H1 (cell line): ENCODE measurements around the gene C17orf107. TPM values are rescaled to one million over a fixed set of nuclear protein-coding genes. Genes with fewer than 3 reads are reported as not detected.

Experiments used
- CTCF ChIA-PET: fragments of 300-600 bp; sonication (Branson Sonifier 250); formaldehyde crosslinking; loops from one replicate; lab custom pipeline; 2021; ENCODE audit not compliant: partially characterized antibody; lab: Charles Lee
- POLR2A ChIA-PET: fragments of 300-600 bp; sonication (Branson Sonifier 250); formaldehyde crosslinking; loops from one replicate; lab custom pipeline; 2021; ENCODE audit warnings: inconsistent platforms; ENCODE audit not compliant: partially characterized antibody; lab: Charles Lee
- DNase-seq, 2 experiments: peaks; one replicate each; pipeline versions ENCODE4 v3.0.0 to v3.0.0-alpha.2; 2010 to 2022; ENCODE audit warnings: low spot score in 2 of 2, low read depth in 1 of 2, mixed read lengths in 1 of 2
- FAIRE-seq: peaks from 2 replicates; lab custom pipeline; 2011; peaks lifted over from hg19 to GRCh38; lab: Jason Lieb, UNC
- H2AFZ ChIP-seq: 2 replicates; pipeline ENCODE4 v1.8.1; 2012; ENCODE audit warnings: low read length, inconsistent platforms
- H2AK5ac ChIP-seq: 2 replicates; pipeline ENCODE4 v1.6.1; 2013; ENCODE audit warnings: low read depth, low read length
- H2BK120ac ChIP-seq: replicated peaks from 2 replicates; pipeline ENCODE3; 2013; ENCODE audit warnings: low read depth, low read length, inconsistent platforms
- H2BK12ac ChIP-seq: 2 replicates; pipeline ENCODE4 v1.6.1; 2013; ENCODE audit warnings: low read depth, low read length
- H2BK15ac ChIP-seq: 2 replicates; pipeline ENCODE4 v1.6.1; 2013; ENCODE audit warnings: low read length
- H2BK20ac ChIP-seq: 2 replicates; pipeline ENCODE4 v1.6.1; 2013; ENCODE audit warnings: low read length
- H2BK5ac ChIP-seq: 2 replicates; pipeline ENCODE4 v1.6.1; 2013; ENCODE audit warnings: low read depth, low read length
- H3K14ac ChIP-seq: 2 replicates; pipeline ENCODE4 v1.6.1; 2013; ENCODE audit warnings: inconsistent platforms; ENCODE audit not compliant: insufficient read length
- H3K18ac ChIP-seq: 2 replicates; pipeline ENCODE4 v1.6.1; 2013; ENCODE audit warnings: low read length; ENCODE audit errors: extremely low read depth
- H3K23ac ChIP-seq: 2 replicates; pipeline ENCODE4 v1.6.1; 2013; ENCODE audit warnings: inconsistent platforms; ENCODE audit not compliant: insufficient read length
- H3K23me2 ChIP-seq: 2 replicates; pipeline ENCODE4 v1.6.1; 2013; ENCODE audit warnings: low read depth, low read length
- H3K27ac ChIP-seq: 2 replicates; pipeline ENCODE4 v1.6.1; 2011; ENCODE audit warnings: low read depth, low read length, inconsistent platforms
- H3K27me3 ChIP-seq, 4 experiments: replicated peaks in 1 of 4; 1 replicate in 1 of 4; 2 replicates in 3 of 4; pipeline versions ENCODE4 v1.6.1 to v1.8.1; 2011 to 2013; ENCODE audit warnings: low read length in 3 of 4, mild to moderate bottlenecking in 3 of 4, inconsistent platforms in 2 of 4, mixed read lengths in 2 of 4, moderate library complexity in 1 of 4; ENCODE audit not compliant: control insufficient read depth in 3 of 4, insufficient read depth in 3 of 4; ENCODE audit errors: extremely low read depth in 1 of 4
- H3K36me3 ChIP-seq, 4 experiments: 2 replicates each; pipeline versions ENCODE4 v1.6.1 to v1.8.1; 2011 to 2013; ENCODE audit warnings: mild to moderate bottlenecking in 4 of 4, low read length in 3 of 4, moderate library complexity in 2 of 4, control low read depth in 1 of 4, inconsistent platforms in 1 of 4; ENCODE audit not compliant: insufficient read depth in 4 of 4, control insufficient read depth in 2 of 4
- H3K4ac ChIP-seq: replicated peaks from 2 replicates; pipeline ENCODE3; 2013; ENCODE audit warnings: low read length, low read depth, mixed read lengths, inconsistent platforms; ENCODE audit not compliant: insufficient read length
- H3K4me1 ChIP-seq, 4 experiments: replicated peaks in 1 of 4; 1 replicate in 1 of 4; 2 replicates in 3 of 4; pipeline versions ENCODE4 v1.6.1 to v1.8.1; 2011 to 2013; ENCODE audit warnings: low read length in 3 of 4, inconsistent platforms in 2 of 4, mixed read lengths in 1 of 4; ENCODE audit not compliant: insufficient read depth in 4 of 4, control insufficient read depth in 3 of 4
- H3K4me2 ChIP-seq, 2 experiments: 2 replicates each; pipeline versions ENCODE4 v1.6.1 to v1.8.1; 2011 to 2013; ENCODE audit warnings: low read depth in 2 of 2, low read length in 2 of 2, control low read depth in 1 of 2, inconsistent platforms in 1 of 2, mild to moderate bottlenecking in 1 of 2; ENCODE audit not compliant: insufficient read depth in 1 of 2
- H3K4me3 ChIP-seq, 4 experiments: fragments of 200-600, 300-600 bp in 1 of 4; sonication (generic), shearing (Covaris generic), sonication (Bioruptor Twin) in 1 of 4; 2 replicates each; pipeline versions ENCODE4 v1.5.1 to v1.8.1; 2011 to 2016; ENCODE audit warnings: low read length in 4 of 4, low read depth in 3 of 4, control low read depth in 2 of 4, inconsistent platforms in 2 of 4, mild to moderate bottlenecking in 2 of 4, mixed read lengths in 1 of 4, moderate library complexity in 1 of 4; ENCODE audit not compliant: insufficient read depth in 2 of 4; ENCODE audit errors: extremely low read depth in 1 of 4
- H3K56ac ChIP-seq: replicated peaks from 2 replicates; pipeline ENCODE3; 2013; ENCODE audit warnings: low read depth, mild to moderate bottlenecking, mixed read lengths, low read length, inconsistent platforms; ENCODE audit not compliant: insufficient read length
- H3K79me1 ChIP-seq: 2 replicates; pipeline ENCODE4 v1.6.1; 2013; ENCODE audit warnings: low read depth, low read length, control low read depth
- H3K79me2 ChIP-seq, 2 experiments: 2 replicates each; pipeline versions ENCODE4 v1.6.1 to v1.8.1; 2012 to 2013; ENCODE audit warnings: low read length in 2 of 2, mild to moderate bottlenecking in 2 of 2, inconsistent platforms in 1 of 2; ENCODE audit not compliant: insufficient read depth in 2 of 2, control insufficient read depth in 1 of 2
- H3K9ac ChIP-seq, 4 experiments: replicated peaks in 1 of 4; 1 replicate in 1 of 4; 2 replicates in 3 of 4; pipeline versions ENCODE4 v1.6.1 to v1.8.1; 2011 to 2013; ENCODE audit warnings: low read depth in 3 of 4, low read length in 3 of 4, control low read depth in 2 of 4, mild to moderate bottlenecking in 2 of 4, moderate library complexity in 2 of 4, inconsistent platforms in 1 of 4; ENCODE audit errors: extremely low read depth in 1 of 4
- H3K9me3 ChIP-seq, 2 experiments: 2 replicates each; pipeline versions ENCODE4 v1.6.1 to v1.8.1; 2012 to 2013; ENCODE audit warnings: mild to moderate bottlenecking in 2 of 2, moderate library complexity in 2 of 2, control low read depth in 1 of 2, inconsistent platforms in 1 of 2, low read depth in 1 of 2, low read length in 1 of 2, mixed read lengths in 1 of 2; ENCODE audit not compliant: insufficient read depth in 2 of 2
- H4K20me1 ChIP-seq, 2 experiments: replicated peaks in 1 of 2; 2 replicates each; pipeline versions ENCODE3 to v1.8.1; 2011 to 2013; ENCODE audit warnings: inconsistent platforms in 2 of 2, low read length in 2 of 2, mild to moderate bottlenecking in 1 of 2; ENCODE audit not compliant: insufficient read depth in 2 of 2, control insufficient read depth in 1 of 2
- H4K5ac ChIP-seq: 2 replicates; pipeline ENCODE4 v1.6.1; 2013; ENCODE audit warnings: low read length, low read depth, mixed read lengths, inconsistent platforms; ENCODE audit not compliant: insufficient read length
- H4K8ac ChIP-seq: 2 replicates; pipeline ENCODE4 v1.8.0; 2013; ENCODE audit warnings: mild to moderate bottlenecking, moderate library complexity, low read length, inconsistent platforms; ENCODE audit not compliant: insufficient read depth; ENCODE audit errors: extremely low read depth
- H4K91ac ChIP-seq: replicated peaks from 2 replicates; pipeline ENCODE3; 2013; ENCODE audit warnings: low read length, mixed read lengths, inconsistent platforms; ENCODE audit not compliant: insufficient read length
- BRCA1 ChIP-seq: IDR thresholded peaks from 2 replicates; pipeline ENCODE4 v1.6.1; 2012; ENCODE audit warnings: low read depth, low read length, improper control_type of control experiment
- CEBPB ChIP-seq: IDR thresholded peaks from 2 replicates; pipeline ENCODE4 v1.6.1; 2012; ENCODE audit warnings: low read depth, low read length
- CREB1 ChIP-seq: IDR thresholded peaks from 2 replicates; pipeline ENCODE4 v1.6.1; 2012; ENCODE audit warnings: inconsistent platforms
- CTCF ChIP-seq, 3 experiments: IDR thresholded peaks; 1 replicate in 2 of 3; 2 replicates in 1 of 3; pipeline versions ENCODE4 v1.5.1 to v1.6.1; 2011; ENCODE audit warnings: low read length in 3 of 3, mild to moderate bottlenecking in 3 of 3, inconsistent platforms in 2 of 3, low read depth in 1 of 3, moderate library complexity in 1 of 3; ENCODE audit not compliant: insufficient read depth in 1 of 3; ENCODE audit errors: control extremely low read depth in 1 of 3
- GABPA ChIP-seq: IDR thresholded peaks from 2 replicates; pipeline ENCODE4 v1.6.1; 2011; ENCODE audit warnings: mild to moderate bottlenecking, low read length, moderate library complexity, borderline replicate concordance; ENCODE audit not compliant: insufficient read depth
- KDM1A ChIP-seq: fragments of 200-600, 300-600 bp; sonication (generic); IDR thresholded peaks from 2 replicates; pipeline ENCODE4 v1.7.1; 2016; ENCODE audit warnings: mild to moderate bottlenecking, low read length, borderline replicate concordance
- RNF2 ChIP-seq: fragments of 200-900, 300-1000 bp; sonication (generic); IDR thresholded peaks from 2 replicates; pipeline ENCODE4 v1.7.1; 2016; ENCODE audit warnings: borderline replicate concordance, low read depth, mild to moderate bottlenecking, antibody characterized with exemption, low read length; ENCODE audit not compliant: poor library complexity, severe bottlenecking; ENCODE audit errors: missing control alignments
- SAP30 ChIP-seq: fragments of 300-600 bp; sonication (generic); IDR thresholded peaks from 2 replicates; pipeline ENCODE4 v1.7.1; 2012; ENCODE audit warnings: low read length, moderate library complexity, mild to moderate bottlenecking, inconsistent platforms; ENCODE audit not compliant: insufficient read depth, insufficient replicate concordance
- TEAD4 ChIP-seq: IDR thresholded peaks from 2 replicates; pipeline ENCODE4 v1.6.1; 2012; ENCODE audit warnings: low read depth, low read length, inconsistent platforms, mixed read lengths
- WGBS, 2 experiments: shearing (Covaris generic) in 1 of 2; methylation state at CpG; one replicate each; pipeline versions ENCODE4 v1.1.6 to v1.1.7; 2013 to 2015; ENCODE audit warnings: low lambda C conversion rate in 2 of 2, mixed read lengths in 2 of 2, inconsistent platforms in 1 of 2, low coverage in 1 of 2, missing lambda C conversion rate in 1 of 2; ENCODE audit not compliant: insufficient replicate concordance in 2 of 2, insufficient coverage in 1 of 2, insufficient read length in 1 of 2; ENCODE audit errors: extremely low coverage in 1 of 2, missing lambda C conversion rate in 1 of 2; 5-methylcytosine and 5-hydroxymethylcytosine counted together
- polyA plus RNA-seq, 7 experiments: library from polyadenylated mRNA; depleted of rRNA in 3 of 7; stranded (reverse) in 5 of 7; unstranded in 2 of 7; fragments of >200 nt in 5 of 7; fragments of 200-250 nt in 2 of 7; gene quantifications; 1 replicate in 5 of 7; 2 replicates in 1 of 7; 4 replicates in 1 of 7; pipeline versions ENCODE4 v1.2.1 to v1.2.3, GENCODE V29; 2011 to 2013; ENCODE audit warnings: missing spikeins in 2 of 7, mixed read lengths in 2 of 7
- total RNA-seq: library from RNA; stranded (reverse); fragmentation: NEBNext Ultra II Directional; extraction: Animal tissue kit (Norgen Biotek cat#: 25700); gene quantifications from 2 replicates; pipeline ENCODE4 v1.2.1, GENCODE V29; 2021
- TF ChIP-seq, protein P1 (sequence below): IDR thresholded peaks from 2 replicates; pipeline ENCODE4 v1.6.1; 2012; ENCODE audit warnings: inconsistent platforms

Gene C17orf107
- total and polyA plus RNA-seq, 2 of the 8 experiments (the other 6 are each of a cell fraction or from before 2014, with no cell fraction given): 0.39 to 0.45 TPM

DNA sequence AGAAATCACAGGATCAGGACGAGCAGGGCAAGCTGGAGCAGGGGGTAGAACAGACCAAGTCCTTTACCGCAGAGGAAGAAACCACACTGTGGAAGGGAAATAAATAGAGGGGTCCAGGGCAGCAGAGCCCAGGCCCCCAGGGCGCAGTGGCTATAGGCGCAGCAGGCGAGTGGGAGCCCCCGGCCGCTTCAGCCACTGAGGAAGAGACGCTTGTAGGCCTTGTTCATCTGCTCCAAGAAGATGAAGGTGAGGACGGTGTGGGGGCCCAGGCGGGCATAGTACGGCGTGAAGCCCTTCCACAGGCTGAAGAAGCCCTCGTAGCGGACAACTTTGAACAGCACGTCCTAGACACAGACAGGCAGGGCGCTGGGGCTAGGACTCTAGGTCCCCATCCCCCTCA, 38.2 kb downstream of the C17orf107 start:
- WGBS, 2 experiments: 92% methylated on average over 16 of the region's 16 CpGs; no CpG with 5 or more reads in 1 of the 2 experiments
- Histone ChIP-seq H2BK15ac (no peak overlapping the region), H3K56ac (no peak overlapping the region), H2AK5ac (no peak overlapping the region), H3K9ac (no peak overlapping the region), H2BK5ac (no peak overlapping the region), H3K4me3 (no peak overlapping the region), H2BK12ac (no peak overlapping the region), H3K9me3 (no peaks in the 10 kb centered on the region), H4K8ac (no peak overlapping the region; the same call in 1 of the 2 replicates), H4K5ac (no peak overlapping the region), H3K79me1 (peaks cover 9% of the 10 kb centered on the region), H2BK120ac (no peak overlapping the region), H4K20me1 (peaks cover 0 to 4% of the 10 kb centered on the region in 2 experiments), H2BK20ac (no peak overlapping the region), H3K4me2 (no peak overlapping the region), H3K36me3 (peaks cover 13 to 17% (median 15%) of the 10 kb centered on the region in 4 experiments), H3K79me2 (peaks cover 0 to 27% of the 10 kb centered on the region in 2 experiments; a peak in 3 of 4 replicates), H4K91ac (no peak overlapping the region), H3K23me2 (peaks cover 15% of the 10 kb centered on the region; the same call in 1 of the 2 replicates), H3K4me1 (peaks cover 0 to 11% (median 7%) of the 10 kb centered on the region in 4 experiments; a peak in 6 of 7 replicates), H3K14ac (no peak overlapping the region), H2AFZ (no peak overlapping the region), H3K18ac (no peak overlapping the region), H3K27ac (no peak overlapping the region), H3K4ac (no peak overlapping the region), H3K23ac (no peak overlapping the region), H3K27me3 (no peaks in the 10 kb centered on the region)
- CTCF ChIA-PET: interaction anchor here (0.8 to 5.9 kb wide), 3 partner anchors 28 to 60 kb away, joined by 3 to 26 read pairs (median 8); partner anchors contain the start of genes CHRNE and KIF1C
- FAIRE-seq (no peak), DNase-seq (no peak)
- POLR2A ChIA-PET: interaction anchor here (1.5 to 27.4 kb wide), 7 partner anchors 9 to 37 kb away, joined by 4 to 987 read pairs (median 38); partner anchors contain the start of genes C17orf107, CHRNE, ENO3 and GP1BA
- TF ChIP-seq KDM1A (no peak), CREB1 (no peak), CEBPB (no peak), CTCF (IDR thresholded peaks at IDR 0.05; ENCODE audit: control extremely low read depth in 1 of 3, insufficient read depth in 1 of 3, low read depth in 1 of 3, low read length in 3 of 3) (no peak), GABPA (no peak), RNF2 (no peak), BRCA1 (no peak), SAP30 (no peak), TEAD4 (no peak)
- TF ChIP-seq, protein P1, sequence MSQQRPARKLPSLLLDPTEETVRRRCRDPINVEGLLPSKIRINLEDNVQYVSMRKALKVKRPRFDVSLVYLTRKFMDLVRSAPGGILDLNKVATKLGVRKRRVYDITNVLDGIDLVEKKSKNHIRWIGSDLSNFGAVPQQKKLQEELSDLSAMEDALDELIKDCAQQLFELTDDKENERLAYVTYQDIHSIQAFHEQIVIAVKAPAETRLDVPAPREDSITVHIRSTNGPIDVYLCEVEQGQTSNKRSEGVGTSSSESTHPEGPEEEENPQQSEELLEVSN: no peak
